ENCODE measurements around the gene IRS1. TPM values are rescaled to one million over a fixed set of nuclear protein-coding genes. Genes with fewer than 3 reads are reported as not detected.

IRS1 gene
- total RNA-seq, 2 experiments from 2014 or later: 4.5 to 5.8 TPM

DNA sequence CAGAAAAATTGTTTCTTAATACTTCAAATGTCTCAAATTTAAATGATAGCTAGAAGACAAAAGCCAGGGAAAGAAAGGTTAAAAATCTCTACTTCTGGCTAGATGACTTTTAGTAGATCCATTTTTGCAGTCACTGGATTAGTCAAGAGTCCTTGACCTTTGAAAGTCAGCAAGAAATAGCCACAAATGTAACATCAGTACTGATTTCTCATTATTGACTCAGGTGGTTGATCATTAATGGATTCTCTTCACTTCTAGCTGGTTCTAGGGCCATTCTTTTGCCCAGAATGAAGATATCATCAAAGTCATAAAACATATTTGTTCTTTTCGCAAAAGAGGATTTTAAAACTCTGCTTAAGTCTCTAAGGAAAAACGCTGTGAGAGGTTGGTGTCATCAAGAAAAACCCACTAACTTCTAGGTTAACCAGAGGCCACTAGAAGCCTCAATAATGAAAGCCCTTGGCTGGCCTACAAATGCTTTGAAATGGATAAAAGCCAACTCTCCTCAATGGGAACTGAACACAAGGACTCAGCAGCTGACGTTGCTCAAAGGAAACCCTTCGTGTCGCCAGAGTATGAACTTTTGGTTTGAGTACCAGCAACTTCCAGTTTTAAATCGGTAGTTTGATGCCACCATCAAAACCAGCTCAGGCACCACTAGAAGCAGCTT lies 66.3 kb downstream of the IRS1 start:
- DNase-seq: no peak
- Mint-ChIP-seq H3K27me3 (no peaks in the 10 kb centered on the region), H3K36me3 (no peaks in the 10 kb centered on the region), H3K9me3 (ENCODE audit: low read depth) (no peaks in the 10 kb centered on the region), H3K27ac (peak overlapping the region; percentile 36), H3K4me1 (peaks cover 4% of the 10 kb centered on the region), H3K4me3 (no peak overlapping the region)
- CTCF ChIA-PET: interaction anchor here (0.6 kb wide), 1 partner anchor 28 kb away, joined by 3 read pairs; no protein-coding TSS in a partner anchor
- ATAC-seq: no peak

DNA sequence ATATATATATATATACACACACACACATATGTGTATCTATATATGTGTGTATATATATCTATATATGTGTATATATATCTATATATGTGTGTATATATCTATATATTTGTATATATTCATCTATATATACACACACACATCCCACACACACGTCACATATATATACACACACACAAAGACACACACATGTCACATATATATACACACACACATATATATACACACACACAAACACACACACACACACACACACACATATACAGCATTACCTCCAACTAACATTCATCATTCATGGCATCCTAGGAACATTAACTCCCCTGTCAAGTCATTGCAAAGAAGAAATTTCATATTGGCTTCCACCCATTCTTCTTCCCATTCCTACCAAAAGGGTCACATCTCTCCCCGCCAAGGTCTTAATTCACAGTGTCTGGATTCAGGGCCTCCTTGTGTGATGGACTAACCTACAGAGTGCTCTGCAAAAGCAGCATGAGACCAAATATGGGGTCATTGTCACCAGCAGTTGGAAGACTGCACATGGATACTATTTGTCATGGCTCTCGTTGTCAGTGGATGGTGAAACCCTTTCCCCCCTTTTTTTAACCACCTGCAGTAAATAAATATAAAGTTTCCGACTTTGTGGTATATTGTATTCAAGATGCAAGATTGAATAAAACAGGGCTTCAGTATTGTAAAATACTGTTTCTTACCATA lies 67.0 kb downstream of the IRS1 start:
- H3K27ac Mint-ChIP-seq: no peak overlapping the region
- ATAC-seq (no peak), DNase-seq (no peak)
- H3K9me3 Mint-ChIP-seq (ENCODE audit: low read depth): no peaks in the 10 kb centered on the region
- CTCF ChIA-PET: no interaction called here
- H3K4me3 Mint-ChIP-seq: no peak overlapping the region
- peaks cover 2% of the 10 kb centered on the region for H3K27me3 Mint-ChIP-seq
- H3K36me3 Mint-ChIP-seq: no peaks in the 10 kb centered on the region
- peaks cover 4% of the 10 kb centered on the region for H3K4me1 Mint-ChIP-seq

DNA sequence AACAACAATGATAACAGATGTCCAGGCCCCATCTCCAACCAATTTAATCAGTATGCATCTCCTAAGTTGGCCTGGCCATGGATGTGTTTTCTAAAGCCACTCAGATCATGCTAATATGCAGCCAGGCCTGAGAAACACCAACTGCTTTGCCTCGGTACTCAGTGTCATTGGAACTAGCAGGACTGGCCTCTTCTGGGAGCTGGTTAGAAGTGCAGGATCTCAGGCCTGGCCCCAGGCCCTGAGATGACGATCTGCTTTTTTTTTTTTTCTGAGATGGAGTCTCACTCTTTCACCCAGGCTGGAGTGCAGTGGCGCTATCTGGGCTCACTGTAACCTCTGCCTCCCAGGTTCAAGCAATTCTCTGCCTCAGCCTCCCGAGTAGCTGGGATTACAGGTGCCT lies 69.1 kb downstream of the IRS1 start:
- peaks cover 4% of the 10 kb centered on the region for H3K4me1 Mint-ChIP-seq
- H3K36me3 Mint-ChIP-seq: no peaks in the 10 kb centered on the region
- H3K9me3 Mint-ChIP-seq (ENCODE audit: low read depth): no peaks in the 10 kb centered on the region
- DNase-seq (no peak), ATAC-seq (no peak)
- no peak overlapping the region for H3K4me3 Mint-ChIP-seq
- CTCF ChIA-PET: no interaction called here
- H3K27me3 Mint-ChIP-seq: peaks cover 12% of the 10 kb centered on the region
- H3K27ac Mint-ChIP-seq: no peak overlapping the region

DNA sequence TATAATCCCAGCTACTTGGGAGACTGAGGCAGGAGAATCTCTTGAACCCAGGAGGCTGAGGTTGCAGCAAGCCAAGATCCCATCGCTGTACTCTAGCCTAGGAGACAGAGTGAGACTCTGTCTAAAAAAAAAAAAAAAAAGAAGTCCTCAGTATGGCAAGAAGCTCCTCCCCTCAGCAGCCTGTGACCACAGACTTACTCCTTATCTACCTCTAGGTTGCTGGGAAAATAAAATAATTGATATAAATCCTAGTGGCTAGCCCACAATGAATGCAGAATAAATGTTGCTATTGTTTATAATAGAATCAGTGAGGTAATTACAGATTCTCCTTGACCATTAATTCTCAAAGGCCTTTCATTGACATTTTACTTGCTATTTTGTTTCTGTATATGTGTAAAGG lies 70.6 kb downstream of the IRS1 start:
- CTCF ChIA-PET: no interaction called here
- H3K4me1 Mint-ChIP-seq: peaks cover 4% of the 10 kb centered on the region
- peaks cover 25% of the 10 kb centered on the region for H3K27me3 Mint-ChIP-seq
- H3K9me3 Mint-ChIP-seq (ENCODE audit: low read depth): no peaks in the 10 kb centered on the region
- ATAC-seq: no peak
- H3K27ac Mint-ChIP-seq: no peak overlapping the region
- no peaks in the 10 kb centered on the region for H3K36me3 Mint-ChIP-seq
- DNase-seq: no peak
- no peak overlapping the region for H3K4me3 Mint-ChIP-seq

DNA sequence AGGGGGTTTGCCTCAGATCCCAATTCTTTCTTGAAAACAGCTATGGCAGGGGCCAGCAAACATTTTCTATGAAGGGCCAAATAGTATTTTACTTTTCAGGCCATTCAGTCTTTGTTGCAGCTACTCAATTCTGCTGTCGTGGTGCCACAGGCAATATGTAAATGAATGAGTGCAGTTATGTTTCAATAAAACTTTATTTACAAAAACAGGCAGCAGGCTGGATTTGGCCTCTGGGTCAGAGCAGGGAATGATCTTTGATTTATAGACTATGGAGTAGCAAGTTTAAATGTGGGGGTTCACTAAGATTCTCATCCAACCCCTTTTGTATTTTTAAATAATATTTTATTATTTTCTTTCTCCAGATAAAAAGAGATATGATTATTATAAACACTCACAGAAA lies 72.4 kb downstream of the IRS1 start:
- no peak overlapping the region for H3K4me3 Mint-ChIP-seq
- ATAC-seq (no peak), DNase-seq (no peak)
- H3K4me1 Mint-ChIP-seq: no peaks in the 10 kb centered on the region
- no peaks in the 10 kb centered on the region for H3K9me3 Mint-ChIP-seq (ENCODE audit: low read depth)
- peaks cover 33% of the 10 kb centered on the region for H3K27me3 Mint-ChIP-seq
- CTCF ChIA-PET: interaction anchor here (1.3 kb wide), 1 partner anchor 8 kb away, joined by 4 read pairs; no protein-coding TSS in a partner anchor
- no peaks in the 10 kb centered on the region for H3K36me3 Mint-ChIP-seq
- no peak overlapping the region for H3K27ac Mint-ChIP-seq

DNA sequence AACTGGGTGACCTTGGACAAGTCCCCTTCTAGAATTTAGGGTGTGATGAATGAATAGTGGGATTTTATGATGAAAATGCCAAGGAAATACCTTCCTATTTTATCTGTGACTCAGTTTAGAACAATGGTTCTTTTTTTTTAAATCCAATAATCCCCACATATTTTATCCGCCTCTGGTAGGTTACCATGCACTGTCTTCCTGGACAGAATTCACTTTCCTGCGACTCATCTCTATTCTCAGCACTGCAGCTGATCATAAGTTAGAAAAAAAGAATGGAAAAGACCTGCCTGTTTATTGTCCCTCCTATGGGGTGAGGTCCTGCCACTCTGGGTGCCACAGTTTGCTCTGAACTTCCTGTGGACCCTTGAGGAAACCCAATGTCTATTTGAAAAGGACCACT lies 73.1 kb downstream of the IRS1 start:
- H3K4me3 Mint-ChIP-seq: no peak overlapping the region
- H3K27me3 Mint-ChIP-seq: peaks cover 33% of the 10 kb centered on the region
- no peaks in the 10 kb centered on the region for H3K4me1 Mint-ChIP-seq
- DNase-seq: no peak
- H3K27ac Mint-ChIP-seq: no peak overlapping the region
- H3K36me3 Mint-ChIP-seq: no peaks in the 10 kb centered on the region
- CTCF ChIA-PET: interaction anchor here (1.3 kb wide), 1 partner anchor 9 kb away, joined by 4 read pairs; no protein-coding TSS in a partner anchor
- ATAC-seq: no peak
- no peaks in the 10 kb centered on the region for H3K9me3 Mint-ChIP-seq (ENCODE audit: low read depth)

DNA sequence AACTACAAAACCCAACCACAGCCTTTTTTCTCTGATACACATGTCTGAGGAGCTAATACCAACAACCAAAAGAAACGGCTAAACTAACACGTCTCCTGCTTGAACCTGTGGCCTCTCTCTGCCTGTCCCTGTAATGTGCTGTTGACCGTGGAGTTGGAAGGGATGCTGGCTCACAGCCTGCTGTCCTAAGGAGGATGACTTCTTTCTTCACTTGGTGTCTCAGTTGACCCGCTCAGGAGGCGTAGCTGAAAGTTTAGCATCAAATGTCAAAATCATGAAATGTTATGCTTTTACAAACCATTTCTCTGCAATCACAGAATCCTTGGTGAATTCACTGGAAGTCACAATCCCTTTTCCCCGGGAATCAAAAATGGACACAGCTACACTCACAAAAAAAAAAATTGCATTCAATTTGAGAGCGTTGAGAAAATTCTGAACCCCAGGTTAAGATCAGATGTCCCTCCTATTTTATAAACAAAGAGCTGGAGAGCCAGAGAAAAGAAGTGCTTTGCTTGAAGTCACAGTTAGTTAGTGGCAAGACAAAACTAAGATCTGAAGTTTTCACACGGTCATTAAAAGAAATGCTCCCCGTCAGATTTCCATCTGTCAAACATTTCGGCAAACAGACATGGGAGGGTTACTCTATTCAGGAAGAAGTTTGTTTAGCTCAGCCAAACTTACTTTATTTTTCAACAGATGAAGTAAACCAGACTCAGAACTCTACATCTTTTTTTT lies 74.3 kb downstream of the IRS1 start:
- CTCF ChIA-PET: interaction anchor here (1.5 kb wide), 1 partner anchor 9 kb away, joined by 3 read pairs; no protein-coding TSS in a partner anchor
- Mint-ChIP-seq H3K36me3 (no peaks in the 10 kb centered on the region), H3K27me3 (peaks cover 40% of the 10 kb centered on the region), H3K4me1 (no peaks in the 10 kb centered on the region), H3K9me3 (ENCODE audit: low read depth) (no peaks in the 10 kb centered on the region), H3K27ac (no peak overlapping the region), H3K4me3 (no peak overlapping the region)
- ATAC-seq (no peak), DNase-seq (no peak)

DNA sequence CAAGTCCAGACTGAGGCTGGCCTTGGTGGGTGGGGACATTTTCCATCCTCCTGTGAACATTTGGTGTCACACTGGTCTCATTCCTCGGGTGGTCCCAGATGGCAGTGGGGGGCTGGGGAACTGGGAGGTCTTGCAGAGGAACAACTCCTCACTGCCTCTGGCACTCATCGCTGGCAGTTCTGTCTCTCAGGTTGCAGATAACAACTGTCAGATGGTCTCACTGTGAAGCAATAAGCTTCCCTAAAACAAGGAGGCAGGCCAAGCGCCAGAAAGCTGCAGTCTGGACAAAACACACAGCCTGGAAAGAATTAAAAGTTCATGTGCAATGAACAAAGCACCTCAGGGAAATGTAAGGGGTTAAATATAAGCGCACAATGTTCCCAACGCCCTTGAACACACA lies 78.1 kb downstream of the IRS1 start:
- Mint-ChIP-seq H3K9me3 (ENCODE audit: low read depth) (peaks cover 2% of the 10 kb centered on the region), H3K27ac (no peak overlapping the region), H3K4me3 (no peak overlapping the region), H3K4me1 (no peaks in the 10 kb centered on the region), H3K36me3 (no peaks in the 10 kb centered on the region), H3K27me3 (peaks cover 39% of the 10 kb centered on the region)
- CTCF ChIA-PET: no interaction called here
- DNase-seq: no peak
- no peak for ATAC-seq

DNA sequence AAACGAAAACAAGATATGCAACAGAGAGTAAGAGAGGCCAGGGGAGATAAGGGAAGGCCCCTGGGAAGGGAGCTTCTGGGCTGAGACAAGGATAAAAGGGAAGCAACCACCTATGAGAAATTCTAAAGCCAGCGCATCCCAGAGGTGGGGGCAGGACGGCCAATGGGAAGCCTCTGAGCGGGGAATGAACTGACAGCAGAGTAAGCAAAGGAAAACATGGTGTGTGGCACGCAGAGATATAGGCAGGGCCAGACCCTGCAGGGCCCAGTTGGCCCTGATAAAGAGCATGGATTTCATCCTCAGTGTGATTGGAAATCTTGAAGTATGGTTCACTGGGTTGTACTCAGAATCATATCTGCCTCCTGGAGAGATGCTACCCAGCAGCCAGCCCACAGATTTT lies 78.7 kb downstream of the IRS1 start:
- H3K4me1 Mint-ChIP-seq: no peaks in the 10 kb centered on the region
- DNase-seq: no peak
- CTCF ChIA-PET: interaction anchor here (0.5 kb wide), 1 partner anchor 97 kb away, joined by 3 read pairs; no protein-coding TSS in a partner anchor
- no peak overlapping the region for H3K27ac Mint-ChIP-seq
- ATAC-seq: no peak
- H3K9me3 Mint-ChIP-seq (ENCODE audit: low read depth): peaks cover 2% of the 10 kb centered on the region
- no peaks in the 10 kb centered on the region for H3K36me3 Mint-ChIP-seq
- H3K4me3 Mint-ChIP-seq: no peak overlapping the region
- peaks cover 38% of the 10 kb centered on the region for H3K27me3 Mint-ChIP-seq

DNA sequence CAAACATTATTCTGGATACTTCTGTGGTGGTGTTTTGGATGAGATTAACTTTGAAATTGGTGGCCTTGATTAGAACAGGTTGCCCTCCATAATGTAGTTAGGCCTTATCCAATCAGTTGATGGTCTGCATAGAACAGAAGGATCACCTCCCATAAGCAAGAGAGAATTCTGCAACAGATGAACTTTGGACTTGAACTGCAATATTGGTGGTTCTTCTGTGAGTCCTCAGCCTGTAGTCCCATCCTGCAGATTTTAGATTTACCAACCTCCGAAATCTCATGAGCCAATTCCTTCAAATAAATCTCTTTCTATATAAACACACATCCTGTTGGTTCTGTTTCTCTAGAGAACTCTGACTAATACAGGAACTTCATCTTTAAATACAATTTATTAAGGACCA lies 81.9 kb downstream of the IRS1 start:
- peaks cover 2% of the 10 kb centered on the region for H3K9me3 Mint-ChIP-seq (ENCODE audit: low read depth)
- no peak for DNase-seq
- H3K4me3 Mint-ChIP-seq: no peak overlapping the region
- no peak overlapping the region for H3K27ac Mint-ChIP-seq
- H3K4me1 Mint-ChIP-seq: no peaks in the 10 kb centered on the region
- CTCF ChIA-PET: no interaction called here
- no peaks in the 10 kb centered on the region for H3K36me3 Mint-ChIP-seq
- peaks cover 22% of the 10 kb centered on the region for H3K27me3 Mint-ChIP-seq
- ATAC-seq: no peak

DNA sequence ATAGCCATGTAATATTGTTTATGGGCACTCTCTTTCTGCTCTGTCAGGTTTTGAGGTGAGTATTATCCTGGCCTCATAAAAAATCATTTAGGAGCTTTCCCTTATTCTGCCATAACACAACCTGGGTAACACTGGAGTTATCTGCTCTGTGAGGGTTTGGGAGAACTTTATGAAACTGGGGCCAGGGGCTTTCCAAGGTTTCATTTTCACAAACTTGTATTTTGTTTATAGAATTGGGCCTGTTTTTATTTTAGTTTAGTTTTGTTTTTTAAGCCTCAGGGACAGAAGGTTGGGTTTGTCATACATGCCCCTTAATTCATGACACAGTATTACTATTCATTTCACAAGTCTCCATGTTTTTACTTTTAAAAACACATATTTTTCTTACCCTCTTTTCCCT lies 83.5 kb downstream of the IRS1 start:
- no peak for DNase-seq
- Mint-ChIP-seq H3K4me1 (no peaks in the 10 kb centered on the region), H3K27ac (no peak overlapping the region), H3K4me3 (no peak overlapping the region), H3K27me3 (peaks cover 20% of the 10 kb centered on the region), H3K36me3 (no peaks in the 10 kb centered on the region), H3K9me3 (ENCODE audit: low read depth) (peaks cover 2% of the 10 kb centered on the region)
- CTCF ChIA-PET: interaction anchor here (1.1 kb wide), 1 partner anchor 9 kb away, joined by 3 read pairs; no protein-coding TSS in a partner anchor
- ATAC-seq: no peak

DNA sequence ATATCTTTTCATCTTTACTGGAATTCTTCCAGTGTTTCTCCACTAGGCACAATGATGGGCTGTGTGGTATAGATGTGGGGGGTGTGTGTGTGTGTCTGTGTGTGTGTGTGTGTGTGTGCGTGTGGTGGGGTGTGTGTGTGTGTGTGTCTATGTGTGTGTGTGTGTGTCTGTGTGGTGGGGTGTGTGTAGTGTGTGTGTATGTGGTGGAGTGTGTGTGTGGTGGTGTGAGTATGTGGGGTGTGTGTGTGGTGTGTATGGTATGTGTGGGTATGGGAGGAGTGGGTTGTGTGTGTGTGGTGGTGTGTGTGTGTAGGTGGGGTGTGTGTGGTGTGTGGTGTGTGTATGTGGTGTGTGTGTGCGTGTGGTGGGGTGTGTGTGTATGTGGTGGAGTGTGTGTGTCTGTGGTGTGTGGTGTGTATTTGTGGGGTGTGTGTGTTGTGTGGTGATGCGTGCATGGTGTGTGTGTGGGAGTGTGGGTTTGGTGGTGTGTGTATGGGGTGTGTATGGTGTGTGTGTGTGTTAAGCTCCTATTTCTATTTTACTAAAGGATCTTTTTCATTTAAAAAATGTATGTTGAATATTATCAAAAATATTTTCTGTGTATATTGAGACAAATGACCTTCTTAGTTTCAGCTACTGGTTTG lies 84.2 kb downstream of the IRS1 start:
- Mint-ChIP-seq H3K4me3 (no peak overlapping the region), H3K4me1 (no peaks in the 10 kb centered on the region), H3K36me3 (no peaks in the 10 kb centered on the region), H3K27ac (no peak overlapping the region), H3K9me3 (ENCODE audit: low read depth) (peaks cover 2% of the 10 kb centered on the region), H3K27me3 (peaks cover 15% of the 10 kb centered on the region)
- ATAC-seq (no peak), DNase-seq (no peak)
- CTCF ChIA-PET: no interaction called here

DNA sequence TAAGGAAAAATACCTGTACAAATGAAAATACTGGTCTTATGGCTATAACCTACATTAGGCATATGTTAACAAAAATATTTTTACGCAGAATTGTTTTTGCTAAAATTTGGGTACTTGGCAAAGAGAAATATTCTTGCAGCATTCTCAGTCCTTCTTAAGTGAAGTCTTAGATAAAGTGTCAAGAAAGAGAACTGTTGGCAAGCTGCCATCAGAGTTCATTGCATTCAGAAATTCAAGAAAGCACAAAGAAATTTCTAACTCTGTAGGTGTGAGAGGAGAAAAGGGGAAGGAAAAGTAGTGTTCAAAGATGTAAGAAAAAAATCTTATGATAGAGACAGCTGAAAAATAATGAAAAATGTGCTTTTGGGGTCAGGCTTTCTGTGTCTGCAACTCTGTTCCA lies 86.7 kb downstream of the IRS1 start:
- no peaks in the 10 kb centered on the region for H3K4me1 Mint-ChIP-seq
- peaks cover 8% of the 10 kb centered on the region for H3K27me3 Mint-ChIP-seq
- H3K36me3 Mint-ChIP-seq: no peaks in the 10 kb centered on the region
- H3K9me3 Mint-ChIP-seq (ENCODE audit: low read depth): no peaks in the 10 kb centered on the region
- H3K4me3 Mint-ChIP-seq: no peak overlapping the region
- CTCF ChIA-PET: interaction anchor here (1.2 kb wide), 1 partner anchor 30 kb away, joined by 3 read pairs; no protein-coding TSS in a partner anchor
- ATAC-seq: no peak
- DNase-seq: no peak
- no peak overlapping the region for H3K27ac Mint-ChIP-seq

Data from activated CD8-positive, alpha-beta memory T cell treated with anti-CD3 and anti-CD28 coated beads, Interleukin-2, amount 10 ng/mL, durations not matched to agents 7 days and 5 days (primary cell).